HL-60 (cell line): ENCODE data around the gene LMO3.
A peak's percentile ranks its signal among the peaks of the same experiment; 100 is the strongest.

Experiments used
- DNase-seq, 2 experiments: peaks; one replicate each; pipeline ENCODE4 v3.0.0-alpha.2; 2010 to 2020; ENCODE audit warnings: low read depth in 1 of 2, low spot score in 1 of 2
- H3K27ac ChIP-seq: fragments of 250-450 bp; sonication (Bioruptor Pico); replicated peaks from 2 replicates; pipeline ENCODE4 v1.5.1; 2020; ENCODE audit warnings: mild to moderate bottlenecking, moderate library complexity
- H3K27me3 ChIP-seq: fragments of 250-450 bp; sonication (Bioruptor Pico); 2 replicates; pipeline ENCODE4 v1.5.1; 2021; ENCODE audit warnings: mild to moderate bottlenecking, moderate library complexity; ENCODE audit not compliant: insufficient read depth, poor library complexity, severe bottlenecking
- H3K4me3 ChIP-seq: replicated peaks from 2 replicates; pipeline ENCODE4 v1.5.1; 2011; ENCODE audit warnings: mild to moderate bottlenecking, control low read depth, low read length; ENCODE audit not compliant: insufficient read depth
- GABPA ChIP-seq: IDR thresholded peaks from 2 replicates; pipeline ENCODE4 v1.6.1; 2012; ENCODE audit warnings: low read depth
- POLR2AphosphoS5 ChIP-seq: IDR thresholded peaks from 2 replicates; pipeline ENCODE4 v1.6.1; 2012; ENCODE audit warnings: low read depth
- SPI1 ChIP-seq: IDR thresholded peaks from 2 replicates; pipeline ENCODE4 v1.6.1; 2012; ENCODE audit warnings: low read depth, mild to moderate bottlenecking, borderline replicate concordance
- TF ChIP-seq, protein P1 (sequence below): IDR thresholded peaks from one replicate; pipeline ENCODE4 v1.5.1; 2011; ENCODE audit warnings: low read length, control low read depth, inconsistent platforms; ENCODE audit not compliant: insufficient read depth
- TF ChIP-seq, protein P2 (sequence below): IDR thresholded peaks from 2 replicates; pipeline ENCODE4 v1.6.1; 2012; ENCODE audit warnings: low read depth; ENCODE audit not compliant: insufficient replicate concordance

LMO3 gene

DNA sequence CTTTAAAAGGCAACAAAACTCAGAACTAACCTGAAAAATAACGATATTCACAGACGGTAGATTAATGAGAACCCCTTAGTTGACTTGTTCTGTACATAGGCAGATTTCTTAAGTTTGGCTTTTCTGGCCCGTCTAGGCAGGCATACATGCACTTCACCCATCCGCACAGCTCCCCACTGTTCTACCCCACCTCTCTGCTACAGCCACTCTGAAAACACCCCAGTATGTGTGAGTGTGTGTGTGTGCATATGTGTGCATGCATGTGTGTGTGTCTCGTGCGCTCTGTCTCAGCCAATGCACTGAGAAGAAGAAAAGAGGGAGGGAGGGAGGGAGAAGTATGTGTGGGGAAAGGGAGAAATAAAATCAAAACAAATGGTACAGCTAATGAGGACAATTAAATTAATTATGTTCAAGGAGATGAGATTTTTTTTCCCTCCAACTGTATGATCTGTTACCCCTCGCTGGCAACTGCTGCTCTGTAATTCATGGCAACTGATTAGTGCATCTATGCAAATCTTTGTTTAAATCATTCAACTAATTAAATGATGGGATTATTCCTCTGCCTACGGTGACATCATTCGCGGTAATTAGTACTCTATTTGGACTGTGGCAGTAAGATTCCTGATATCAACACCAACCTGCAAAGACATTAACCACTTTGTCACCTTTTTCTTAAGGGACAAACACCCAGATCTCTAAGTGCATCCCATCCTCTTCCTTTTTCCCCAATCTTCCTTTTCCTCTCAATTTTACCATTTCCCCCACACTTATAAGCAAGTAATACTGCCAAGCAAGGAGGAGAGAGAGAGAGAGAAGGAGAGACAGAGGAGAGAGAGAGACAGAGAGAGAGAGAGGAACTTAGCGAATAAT, 2.2 kb upstream of the LMO3 start:
- DNase-seq, result no peak
- Histone ChIP-seq H3K4me3 (no peak overlapping the region), H3K27me3 (peaks cover 42% of the 10 kb centered on the region), H3K27ac (no peak overlapping the region)
- TF ChIP-seq GABPA (no peak), POLR2AphosphoS5 (no peak), SPI1 (no peak)
- TF ChIP-seq, protein P1, sequence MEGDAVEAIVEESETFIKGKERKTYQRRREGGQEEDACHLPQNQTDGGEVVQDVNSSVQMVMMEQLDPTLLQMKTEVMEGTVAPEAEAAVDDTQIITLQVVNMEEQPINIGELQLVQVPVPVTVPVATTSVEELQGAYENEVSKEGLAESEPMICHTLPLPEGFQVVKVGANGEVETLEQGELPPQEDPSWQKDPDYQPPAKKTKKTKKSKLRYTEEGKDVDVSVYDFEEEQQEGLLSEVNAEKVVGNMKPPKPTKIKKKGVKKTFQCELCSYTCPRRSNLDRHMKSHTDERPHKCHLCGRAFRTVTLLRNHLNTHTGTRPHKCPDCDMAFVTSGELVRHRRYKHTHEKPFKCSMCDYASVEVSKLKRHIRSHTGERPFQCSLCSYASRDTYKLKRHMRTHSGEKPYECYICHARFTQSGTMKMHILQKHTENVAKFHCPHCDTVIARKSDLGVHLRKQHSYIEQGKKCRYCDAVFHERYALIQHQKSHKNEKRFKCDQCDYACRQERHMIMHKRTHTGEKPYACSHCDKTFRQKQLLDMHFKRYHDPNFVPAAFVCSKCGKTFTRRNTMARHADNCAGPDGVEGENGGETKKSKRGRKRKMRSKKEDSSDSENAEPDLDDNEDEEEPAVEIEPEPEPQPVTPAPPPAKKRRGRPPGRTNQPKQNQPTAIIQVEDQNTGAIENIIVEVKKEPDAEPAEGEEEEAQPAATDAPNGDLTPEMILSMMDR, result no peak
- TF ChIP-seq, protein P2, sequence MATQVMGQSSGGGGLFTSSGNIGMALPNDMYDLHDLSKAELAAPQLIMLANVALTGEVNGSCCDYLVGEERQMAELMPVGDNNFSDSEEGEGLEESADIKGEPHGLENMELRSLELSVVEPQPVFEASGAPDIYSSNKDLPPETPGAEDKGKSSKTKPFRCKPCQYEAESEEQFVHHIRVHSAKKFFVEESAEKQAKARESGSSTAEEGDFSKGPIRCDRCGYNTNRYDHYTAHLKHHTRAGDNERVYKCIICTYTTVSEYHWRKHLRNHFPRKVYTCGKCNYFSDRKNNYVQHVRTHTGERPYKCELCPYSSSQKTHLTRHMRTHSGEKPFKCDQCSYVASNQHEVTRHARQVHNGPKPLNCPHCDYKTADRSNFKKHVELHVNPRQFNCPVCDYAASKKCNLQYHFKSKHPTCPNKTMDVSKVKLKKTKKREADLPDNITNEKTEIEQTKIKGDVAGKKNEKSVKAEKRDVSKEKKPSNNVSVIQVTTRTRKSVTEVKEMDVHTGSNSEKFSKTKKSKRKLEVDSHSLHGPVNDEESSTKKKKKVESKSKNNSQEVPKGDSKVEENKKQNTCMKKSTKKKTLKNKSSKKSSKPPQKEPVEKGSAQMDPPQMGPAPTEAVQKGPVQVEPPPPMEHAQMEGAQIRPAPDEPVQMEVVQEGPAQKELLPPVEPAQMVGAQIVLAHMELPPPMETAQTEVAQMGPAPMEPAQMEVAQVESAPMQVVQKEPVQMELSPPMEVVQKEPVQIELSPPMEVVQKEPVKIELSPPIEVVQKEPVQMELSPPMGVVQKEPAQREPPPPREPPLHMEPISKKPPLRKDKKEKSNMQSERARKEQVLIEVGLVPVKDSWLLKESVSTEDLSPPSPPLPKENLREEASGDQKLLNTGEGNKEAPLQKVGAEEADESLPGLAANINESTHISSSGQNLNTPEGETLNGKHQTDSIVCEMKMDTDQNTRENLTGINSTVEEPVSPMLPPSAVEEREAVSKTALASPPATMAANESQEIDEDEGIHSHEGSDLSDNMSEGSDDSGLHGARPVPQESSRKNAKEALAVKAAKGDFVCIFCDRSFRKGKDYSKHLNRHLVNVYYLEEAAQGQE, result no peak

DNA sequence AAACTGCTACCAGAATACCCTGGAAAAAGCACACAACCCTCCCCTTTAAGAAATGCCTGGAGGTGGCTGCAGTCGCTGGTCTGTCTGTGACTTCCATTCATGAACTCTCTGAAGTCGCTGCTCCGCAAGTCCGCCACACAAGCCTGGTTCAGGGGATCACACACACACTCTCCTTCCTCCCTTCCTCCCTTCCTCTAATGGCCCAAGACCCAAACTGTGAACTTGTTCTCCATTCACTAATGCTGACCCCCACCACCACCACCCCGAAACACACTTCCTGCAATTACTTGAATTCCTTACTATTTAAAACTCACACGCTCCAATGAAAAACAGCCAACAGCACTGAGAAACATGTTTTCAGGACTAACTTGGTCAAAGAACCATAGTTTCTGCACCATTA, 1.0 kb upstream of the LMO3 start:
- Histone ChIP-seq H3K4me3 (no peak overlapping the region), H3K27me3 (peaks cover 42% of the 10 kb centered on the region), H3K27ac (no peak overlapping the region)
- no peak for DNase-seq
- TF ChIP-seq, protein P2, result no peak
- TF ChIP-seq POLR2AphosphoS5, result no peak
- TF ChIP-seq GABPA, result no peak
- TF ChIP-seq, protein P1, result no peak
- no peak for TF ChIP-seq SPI1

DNA sequence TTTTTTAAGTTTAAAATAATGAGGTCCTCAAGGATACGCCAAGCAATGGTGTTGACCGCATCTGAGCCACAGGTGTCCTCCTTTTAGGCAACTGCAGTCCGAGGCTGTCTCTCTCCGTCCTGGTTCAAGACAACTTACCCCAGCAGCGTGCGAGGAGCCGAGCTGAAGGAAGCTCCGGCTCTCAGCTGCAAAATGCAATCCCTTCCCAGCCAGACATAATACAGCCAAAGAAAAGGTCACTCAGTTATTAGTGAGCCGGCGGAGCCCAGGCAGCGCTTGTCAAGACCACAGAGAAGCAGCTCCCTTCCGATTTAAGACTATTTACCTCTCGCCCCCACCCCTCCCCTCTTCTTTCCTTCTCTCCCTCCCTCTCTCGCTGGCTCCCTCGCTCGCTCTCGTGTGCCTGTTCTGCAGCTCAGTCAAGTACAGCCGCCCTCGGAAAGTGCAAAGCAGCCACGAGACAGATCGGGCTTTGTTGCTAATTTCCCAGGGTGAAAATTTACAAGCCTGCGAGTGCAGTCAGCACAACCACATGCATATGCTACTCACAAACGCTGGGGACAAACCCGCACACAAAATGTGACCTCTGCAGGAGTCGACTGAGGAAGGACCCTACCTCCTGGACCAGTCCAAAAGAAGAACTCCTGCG, 363 bp upstream of the LMO3 start:
- Histone ChIP-seq H3K27ac (no peak overlapping the region), H3K4me3 (peak overlapping the region; percentile 32), H3K27me3 (peaks cover 42% of the 10 kb centered on the region)
- TF ChIP-seq, protein P1, result no peak
- TF ChIP-seq, protein P2, result no peak
- TF ChIP-seq GABPA (no peak), POLR2AphosphoS5 (no peak)
- peak in 1 of 2 experiments; percentile 25 for DNase-seq
